Body of pancreas (tissue), 4 donors: ENCODE measurements around the gene CRYBB2.

Source experiments
- POLR2A ChIP-seq, 3 donors: fragments of 450-650 bp; IDR thresholded peaks; one replicate each; pipeline ENCODE4 v1.6.1; 2016; ENCODE audit warnings: antibody characterized with exemption in 3 of 3, mild to moderate bottlenecking in 2 of 3
- TF ChIP-seq, protein P1 (sequence below), 7 experiments: fragments of 450-650 bp in 4 of 7; fragments of 200-600 bp in 3 of 7; sonication (generic) in 3 of 7; IDR thresholded peaks; one replicate each; pipeline ENCODE4 v1.5.1; 2016 to 2019; ENCODE audit warnings: antibody characterized with exemption in 7 of 7

DNA sequence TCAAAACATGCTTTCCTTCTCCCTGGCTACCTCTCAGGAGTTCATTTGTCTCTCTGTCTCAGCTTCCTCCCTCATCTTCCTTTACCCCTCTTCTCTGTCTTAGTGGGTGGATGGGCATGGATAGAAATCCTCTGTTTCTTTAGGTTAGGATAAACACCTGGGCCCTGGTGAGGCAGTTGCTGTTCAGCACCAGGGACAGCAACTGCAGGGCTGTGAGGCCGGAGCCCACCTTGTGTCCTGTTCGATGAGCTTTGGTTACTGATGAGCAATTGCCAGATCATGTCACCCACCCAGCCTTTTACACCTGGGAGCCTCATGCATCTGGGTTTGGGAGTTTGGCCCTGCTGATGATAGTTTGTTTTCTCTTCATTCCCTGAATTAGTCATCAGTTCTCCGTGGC lies 25.9 kb upstream of the CRYBB2 start:
- no peak for TF ChIP-seq POLR2A (IDR thresholded peaks at IDR 0.05)
- TF ChIP-seq, protein P1, sequence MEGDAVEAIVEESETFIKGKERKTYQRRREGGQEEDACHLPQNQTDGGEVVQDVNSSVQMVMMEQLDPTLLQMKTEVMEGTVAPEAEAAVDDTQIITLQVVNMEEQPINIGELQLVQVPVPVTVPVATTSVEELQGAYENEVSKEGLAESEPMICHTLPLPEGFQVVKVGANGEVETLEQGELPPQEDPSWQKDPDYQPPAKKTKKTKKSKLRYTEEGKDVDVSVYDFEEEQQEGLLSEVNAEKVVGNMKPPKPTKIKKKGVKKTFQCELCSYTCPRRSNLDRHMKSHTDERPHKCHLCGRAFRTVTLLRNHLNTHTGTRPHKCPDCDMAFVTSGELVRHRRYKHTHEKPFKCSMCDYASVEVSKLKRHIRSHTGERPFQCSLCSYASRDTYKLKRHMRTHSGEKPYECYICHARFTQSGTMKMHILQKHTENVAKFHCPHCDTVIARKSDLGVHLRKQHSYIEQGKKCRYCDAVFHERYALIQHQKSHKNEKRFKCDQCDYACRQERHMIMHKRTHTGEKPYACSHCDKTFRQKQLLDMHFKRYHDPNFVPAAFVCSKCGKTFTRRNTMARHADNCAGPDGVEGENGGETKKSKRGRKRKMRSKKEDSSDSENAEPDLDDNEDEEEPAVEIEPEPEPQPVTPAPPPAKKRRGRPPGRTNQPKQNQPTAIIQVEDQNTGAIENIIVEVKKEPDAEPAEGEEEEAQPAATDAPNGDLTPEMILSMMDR (IDR thresholded peaks at IDR 0.05) = no peak
